Activated CD8-positive, alpha-beta memory T cell treated with anti-CD3 and anti-CD28 coated beads, Interleukin-2, amount 10 ng/mL, durations not matched to agents 7 days and 5 days (primary cell): ENCODE results near the gene SIGLEC1. TPM values are rescaled to one million over a fixed set of nuclear protein-coding genes. Genes with fewer than 3 reads are reported as not detected.

Source experiments
- ATAC-seq: fragments of 150-1000 bp; cut with Tn5 transposase; one replicate; pipeline ENCODE4 v1.10.0; 2021; ENCODE audit warnings: moderate library complexity
- CTCF ChIA-PET: fragments of 350-600 bp; sonication (Branson Sonifier 250); formaldehyde crosslinking; loops from one replicate; lab custom pipeline; 2021; ENCODE audit warnings: antibody characterized with exemption; lab: Charles Lee
- DNase-seq: peaks from one replicate; pipeline ENCODE4 v3.0.0-alpha.2; 2020
- H3K27ac Mint-ChIP-seq: one replicate; pipeline ENCODE4 v1.8.0; 2021; ENCODE audit warnings: mild to moderate bottlenecking, mixed read lengths
- H3K27me3 Mint-ChIP-seq: one replicate; pipeline ENCODE4 v1.8.0; 2021; ENCODE audit warnings: mixed read lengths
- H3K36me3 Mint-ChIP-seq: one replicate; pipeline ENCODE4 v1.8.0; 2021; ENCODE audit warnings: mild to moderate bottlenecking, mixed read lengths
- H3K4me1 Mint-ChIP-seq: one replicate; pipeline ENCODE4 v1.8.0; 2021; ENCODE audit warnings: mixed read lengths
- H3K4me3 Mint-ChIP-seq: one replicate; pipeline ENCODE4 v1.8.0; 2021; ENCODE audit warnings: mild to moderate bottlenecking, moderate library complexity, mixed read lengths
- H3K9me3 Mint-ChIP-seq: one replicate; pipeline ENCODE4 v1.8.0; 2022; ENCODE audit warnings: low read depth, mixed read lengths
- total RNA-seq, 2 experiments: library from RNA; stranded (reverse); gene quantifications; one replicate each; pipeline ENCODE4 v1.2.3, GENCODE V29; 2021

SIGLEC1 gene
- total RNA-seq, 2 experiments from 2014 or later = not detected

DNA sequence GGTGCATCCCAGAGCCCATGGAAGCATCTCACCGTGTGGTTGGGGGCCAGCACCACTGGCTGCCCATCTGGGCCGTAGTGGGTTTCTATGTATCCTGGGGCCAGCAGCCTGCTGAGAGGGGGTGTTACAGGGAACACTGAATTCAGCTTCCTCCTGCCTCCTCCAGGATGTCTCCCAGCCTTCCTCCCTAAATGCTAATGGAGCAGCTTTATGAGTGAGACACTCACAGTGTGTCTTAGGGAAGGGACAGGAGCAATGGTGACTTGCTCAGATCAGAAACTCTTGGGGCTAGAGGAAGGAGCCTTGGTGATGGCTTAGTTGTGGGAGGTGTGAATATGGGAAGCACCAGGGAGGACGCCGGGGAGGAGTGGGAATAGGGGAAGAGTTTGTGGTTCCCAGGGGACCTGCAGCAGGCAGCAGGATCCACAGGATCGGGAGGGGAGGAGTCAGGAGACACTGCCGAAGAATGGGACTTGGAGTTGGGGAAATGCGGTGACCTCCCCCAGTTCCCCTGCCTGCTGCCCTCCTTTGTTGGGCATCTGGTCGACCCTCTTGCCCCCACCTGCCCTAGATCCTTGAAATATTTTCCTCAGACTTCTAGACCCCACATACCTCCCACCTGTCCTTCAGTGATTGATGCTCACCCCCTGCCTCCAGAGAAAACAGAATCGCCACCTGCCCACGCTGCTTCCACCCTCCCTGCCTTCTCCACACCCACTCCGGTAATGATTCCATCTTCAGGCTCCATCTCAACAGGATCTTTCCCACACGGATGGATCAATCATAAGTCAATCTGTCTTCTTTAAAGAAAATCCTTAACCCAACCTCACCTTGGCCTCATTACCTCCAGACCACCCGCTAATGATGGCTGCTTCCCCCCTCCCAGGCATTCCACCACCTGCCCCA lies 37.2 kb downstream of the SIGLEC1 start:
- Mint-ChIP-seq H3K4me3 (no peak overlapping the region), H3K27ac (no peak overlapping the region), H3K4me1 (peaks cover 11% of the 10 kb centered on the region), H3K36me3 (no peaks in the 10 kb centered on the region), H3K9me3 (no peaks in the 10 kb centered on the region), H3K27me3 (peaks cover 71% of the 10 kb centered on the region)
- DNase-seq = no peak
- ATAC-seq = no peak
- CTCF ChIA-PET = interaction anchor here (0.7 to 9.8 kb wide), 13 partner anchors 9 to 111 kb away, joined by 3 to 122 read pairs (median 10); partner anchors contain the start of gene ADISSP

DNA sequence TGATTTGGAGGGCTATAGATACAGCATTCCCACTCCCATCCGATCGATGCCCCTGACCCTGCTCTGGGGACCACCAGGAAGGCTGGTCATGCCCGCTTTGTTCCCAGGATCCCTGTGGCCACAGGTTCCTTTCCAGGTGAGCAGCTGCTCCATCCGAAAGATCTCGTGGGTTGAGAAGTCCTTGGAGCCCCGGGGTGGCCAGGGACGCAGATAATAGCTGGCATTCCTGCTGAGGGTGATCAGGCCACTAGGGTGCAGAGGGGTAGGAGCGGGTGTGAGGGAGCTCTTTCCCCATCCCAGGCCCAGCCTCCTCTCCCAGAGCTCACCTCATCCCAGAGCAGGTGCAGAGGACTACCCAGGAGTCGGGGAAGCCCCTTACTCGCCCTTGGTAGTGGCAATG lies 38.0 kb downstream of the SIGLEC1 start:
- Mint-ChIP-seq H3K4me3 (no peak overlapping the region), H3K4me1 (peaks cover 11% of the 10 kb centered on the region), H3K27ac (no peak overlapping the region), H3K27me3 (peaks cover 74% of the 10 kb centered on the region), H3K36me3 (no peaks in the 10 kb centered on the region), H3K9me3 (no peaks in the 10 kb centered on the region)
- CTCF ChIA-PET = interaction anchor here (0.7 to 9.8 kb wide), 7 partner anchors 9 to 93 kb away, joined by 3 to 122 read pairs (median 3); partner anchors contain the start of genes ADISSP and SIGLEC1
- no peak for ATAC-seq
- DNase-seq = no peak

DNA sequence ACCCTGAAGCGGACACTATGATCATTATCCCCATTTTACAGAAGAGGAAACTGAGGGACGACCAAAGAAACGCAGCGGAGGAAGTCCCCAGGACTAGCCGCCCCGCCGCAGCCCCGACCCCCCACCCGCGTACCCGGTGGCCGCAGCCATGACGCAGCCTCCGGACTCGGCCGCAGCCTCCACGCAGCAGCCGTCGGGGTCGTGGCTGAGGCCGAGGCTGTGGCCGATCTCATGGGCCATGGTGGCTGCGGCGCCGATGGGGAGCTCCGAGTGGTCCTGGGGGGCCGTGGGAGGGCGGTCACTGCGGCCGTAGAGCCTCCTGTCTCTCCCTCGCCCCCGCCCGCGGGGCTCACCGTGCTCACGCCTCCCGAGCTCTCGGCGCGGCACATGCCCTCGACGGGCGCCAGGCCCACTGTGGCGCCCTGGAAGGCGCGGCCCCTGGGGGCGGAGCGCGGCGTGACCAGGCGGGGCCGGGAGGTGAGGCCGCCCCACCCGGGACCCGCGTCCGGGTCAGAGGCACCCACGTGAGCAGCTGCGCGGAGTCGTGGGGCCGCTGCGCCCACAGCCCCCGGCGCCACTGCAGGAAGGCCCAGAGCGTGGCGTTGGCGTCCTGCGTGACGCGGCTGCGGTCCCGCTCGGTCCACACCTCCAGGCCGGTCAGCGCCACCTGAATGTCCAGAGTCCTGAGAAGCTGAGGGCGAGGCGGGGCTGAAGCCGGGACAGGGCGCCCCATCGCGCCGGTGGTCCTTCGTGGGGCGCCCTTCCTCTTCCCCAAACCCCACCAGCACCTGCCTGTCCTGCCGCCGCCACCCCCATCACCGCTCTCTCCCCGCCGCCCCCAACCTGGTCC lies 39.0 kb downstream of the SIGLEC1 start:
- H3K4me3 Mint-ChIP-seq = no peak overlapping the region
- peaks cover 11% of the 10 kb centered on the region for H3K4me1 Mint-ChIP-seq
- ATAC-seq (no peak), DNase-seq (no peak)
- H3K27me3 Mint-ChIP-seq = peaks cover 76% of the 10 kb centered on the region
- CTCF ChIA-PET = interaction anchor here (0.8 to 9.8 kb wide), 7 partner anchors 8 to 203 kb away, joined by 3 to 122 read pairs (median 3); partner anchors contain the start of genes ADAM33 and SIGLEC1
- no peaks in the 10 kb centered on the region for H3K36me3 Mint-ChIP-seq
- no peak overlapping the region for H3K27ac Mint-ChIP-seq
- no peaks in the 10 kb centered on the region for H3K9me3 Mint-ChIP-seq

DNA sequence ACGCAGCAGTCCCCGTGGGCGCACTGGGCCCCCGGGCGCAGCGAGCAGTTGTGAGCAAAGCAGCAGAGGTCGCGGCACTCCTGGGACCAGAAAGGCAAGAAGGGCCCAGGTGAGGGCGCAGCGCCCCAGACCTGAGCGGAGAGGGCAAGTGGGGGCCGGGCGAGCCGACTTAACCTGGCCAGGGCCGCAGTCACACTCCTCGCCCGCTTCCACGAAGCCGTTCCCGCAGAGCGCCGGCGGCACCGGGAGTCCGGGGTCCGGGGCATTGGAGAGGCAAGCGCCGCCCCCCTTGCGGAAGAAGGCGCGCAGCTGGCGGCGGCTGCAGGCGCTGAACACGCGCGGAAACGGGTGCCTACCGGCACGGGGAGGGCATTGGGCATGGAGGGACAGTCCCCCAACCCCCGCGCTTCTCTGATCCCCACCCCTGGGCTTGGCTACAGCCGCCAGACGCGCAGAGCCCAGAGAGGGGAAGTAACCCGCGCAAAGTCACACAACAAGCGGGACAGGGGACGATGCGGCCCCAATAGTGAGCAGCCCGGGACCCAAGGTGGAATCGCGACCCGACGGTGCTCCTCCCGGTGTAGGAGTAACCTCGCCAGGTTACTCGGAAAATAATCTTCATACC lies 39.7 kb downstream of the SIGLEC1 start:
- Mint-ChIP-seq H3K36me3 (no peaks in the 10 kb centered on the region), H3K4me3 (no peak overlapping the region), H3K27ac (no peak overlapping the region), H3K9me3 (no peaks in the 10 kb centered on the region), H3K27me3 (peaks cover 79% of the 10 kb centered on the region), H3K4me1 (peaks cover 11% of the 10 kb centered on the region)
- DNase-seq (no peak), ATAC-seq (peak; percentile 32)
- CTCF ChIA-PET = interaction anchor here (1.0 to 9.8 kb wide), 4 partner anchors 9 to 109 kb away, joined by 3 to 122 read pairs (median 6); partner anchors contain the start of gene ADAM33

DNA sequence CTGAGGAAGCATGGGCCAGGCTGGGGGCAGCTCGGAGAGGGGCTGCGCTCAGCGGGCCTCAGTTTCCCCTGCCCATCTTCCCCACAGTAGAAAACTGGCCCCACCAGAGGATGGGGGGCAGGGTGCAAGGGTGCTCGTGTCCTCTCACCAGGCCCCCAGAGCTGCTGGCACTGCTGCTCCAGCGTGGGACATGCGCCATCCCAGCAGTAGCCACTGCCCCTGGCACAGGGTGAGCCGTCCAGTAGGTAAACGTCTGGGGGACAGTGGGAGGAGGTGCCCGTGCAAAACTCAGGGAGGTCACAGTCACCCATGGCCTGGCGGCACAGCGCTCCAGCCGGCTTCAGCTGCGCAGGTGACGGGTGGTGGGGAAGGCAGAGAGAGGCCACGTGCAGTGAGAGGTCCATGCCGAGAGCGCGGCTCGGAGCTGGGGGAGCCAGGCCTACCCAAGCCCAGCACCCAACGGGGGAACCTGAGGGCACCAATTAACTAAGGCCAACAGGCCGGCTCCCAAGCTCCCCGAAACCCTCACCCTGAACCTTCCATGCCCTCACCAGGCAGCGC lies 40.3 kb downstream of the SIGLEC1 start:
- Mint-ChIP-seq H3K36me3 (no peaks in the 10 kb centered on the region), H3K4me3 (no peak overlapping the region), H3K9me3 (no peaks in the 10 kb centered on the region), H3K4me1 (peaks cover 13% of the 10 kb centered on the region), H3K27me3 (peaks cover 82% of the 10 kb centered on the region), H3K27ac (no peak overlapping the region)
- ATAC-seq (peak; percentile 3), DNase-seq (no peak)
- CTCF ChIA-PET = interaction anchor here (1.0 to 1.7 kb wide), 4 partner anchors 10 to 109 kb away, joined by 3 to 9 read pairs (median 3); partner anchors contain the start of gene ADAM33

DNA sequence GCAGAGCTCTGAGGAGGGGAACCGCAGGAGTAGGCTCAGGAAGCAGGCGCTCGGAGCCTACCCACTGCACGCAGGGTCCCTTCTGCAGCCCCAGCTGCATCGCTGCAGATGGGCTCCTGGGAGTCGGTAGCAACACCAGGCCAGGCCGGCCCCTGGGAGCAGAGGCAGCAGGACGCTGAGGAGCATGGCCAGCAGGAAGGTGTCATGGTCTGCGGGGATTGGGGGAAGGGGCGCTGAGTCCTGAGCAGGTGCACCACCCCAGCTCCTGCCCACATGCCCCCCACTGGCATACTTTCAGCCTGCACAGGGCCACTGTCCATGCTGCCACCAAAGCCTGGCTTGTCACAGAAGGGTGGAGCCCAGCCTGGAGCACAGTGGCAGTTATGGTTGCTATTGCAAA lies 41.5 kb downstream of the SIGLEC1 start:
- DNase-seq (no peak), ATAC-seq (no peak)
- Mint-ChIP-seq H3K27me3 (peaks cover 82% of the 10 kb centered on the region), H3K36me3 (no peaks in the 10 kb centered on the region), H3K4me1 (peaks cover 21% of the 10 kb centered on the region), H3K9me3 (no peaks in the 10 kb centered on the region), H3K27ac (no peak overlapping the region), H3K4me3 (no peak overlapping the region)
- CTCF ChIA-PET = interaction anchor here (0.9 to 4.2 kb wide), 4 partner anchors 12 to 510 kb away, joined by 3 to 20 read pairs (median 3); no protein-coding TSS in a partner anchor

DNA sequence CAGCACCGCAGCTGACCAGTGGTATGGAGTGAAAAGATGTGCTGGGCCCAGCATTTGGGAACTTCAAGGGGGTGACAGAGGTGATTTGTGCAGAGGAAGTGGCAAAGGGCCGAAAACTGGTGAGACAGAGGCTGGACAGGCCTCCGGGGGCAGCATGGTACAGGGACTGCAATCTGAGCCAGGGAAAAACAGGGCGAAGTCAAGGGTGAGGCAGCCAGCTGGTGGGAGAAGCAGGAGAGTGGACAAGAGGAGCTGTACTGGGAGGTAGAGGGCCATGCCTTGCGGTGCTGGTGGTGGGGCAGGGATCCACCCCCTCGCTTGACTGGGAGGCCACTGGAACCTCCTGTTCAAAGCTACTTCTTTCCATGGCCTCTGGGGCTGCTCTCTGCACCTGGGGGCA lies 41.9 kb downstream of the SIGLEC1 start:
- no peak for DNase-seq
- Mint-ChIP-seq H3K36me3 (no peaks in the 10 kb centered on the region), H3K4me1 (peaks cover 25% of the 10 kb centered on the region), H3K9me3 (no peaks in the 10 kb centered on the region), H3K4me3 (no peak overlapping the region), H3K27ac (no peak overlapping the region), H3K27me3 (peaks cover 81% of the 10 kb centered on the region)
- CTCF ChIA-PET = interaction anchor here (0.9 to 4.2 kb wide), 3 partner anchors 16 to 510 kb away, joined by 3 to 20 read pairs (median 3); no protein-coding TSS in a partner anchor
- ATAC-seq = no peak

DNA sequence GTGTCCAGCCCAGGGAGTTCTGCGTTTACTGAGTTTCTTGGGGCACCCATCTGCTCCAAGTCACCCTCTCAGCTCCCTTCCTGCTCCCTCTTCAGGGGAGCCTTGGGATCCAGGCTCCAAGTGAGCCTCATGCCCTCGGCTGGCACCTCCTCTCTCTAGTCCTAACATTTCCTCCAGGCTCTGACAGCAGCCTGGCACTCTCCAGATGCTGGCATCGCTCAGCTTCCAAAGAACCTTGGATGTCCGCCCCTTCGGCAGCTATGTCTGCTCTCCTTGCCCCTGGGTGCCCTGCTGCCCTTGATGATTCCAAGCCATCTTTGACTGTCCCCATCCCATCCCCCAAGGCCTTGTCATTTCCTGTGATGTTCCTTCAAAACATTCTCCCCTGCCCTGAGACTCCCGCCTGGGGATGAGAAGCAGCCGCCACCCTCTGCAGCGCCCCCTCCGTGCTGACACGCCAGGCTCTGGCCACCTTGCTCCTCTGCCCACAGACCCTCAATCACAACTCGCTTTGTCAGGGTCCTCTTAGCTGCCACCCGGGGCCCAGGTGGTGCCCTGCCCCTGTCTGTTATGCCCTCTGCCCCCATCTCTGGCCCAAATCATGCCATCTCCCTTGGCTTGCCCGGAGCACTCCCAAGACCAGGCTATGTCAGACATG lies 42.6 kb downstream of the SIGLEC1 start:
- H3K27me3 Mint-ChIP-seq = peaks cover 78% of the 10 kb centered on the region
- H3K36me3 Mint-ChIP-seq = no peaks in the 10 kb centered on the region
- ATAC-seq (no peak), DNase-seq (no peak)
- H3K4me1 Mint-ChIP-seq = peaks cover 32% of the 10 kb centered on the region
- CTCF ChIA-PET = interaction anchor here (0.8 to 4.2 kb wide), 4 partner anchors 12 to 509 kb away, joined by 3 to 20 read pairs (median 3); no protein-coding TSS in a partner anchor
- no peaks in the 10 kb centered on the region for H3K9me3 Mint-ChIP-seq
- no peak overlapping the region for H3K27ac Mint-ChIP-seq
- H3K4me3 Mint-ChIP-seq = no peak overlapping the region

DNA sequence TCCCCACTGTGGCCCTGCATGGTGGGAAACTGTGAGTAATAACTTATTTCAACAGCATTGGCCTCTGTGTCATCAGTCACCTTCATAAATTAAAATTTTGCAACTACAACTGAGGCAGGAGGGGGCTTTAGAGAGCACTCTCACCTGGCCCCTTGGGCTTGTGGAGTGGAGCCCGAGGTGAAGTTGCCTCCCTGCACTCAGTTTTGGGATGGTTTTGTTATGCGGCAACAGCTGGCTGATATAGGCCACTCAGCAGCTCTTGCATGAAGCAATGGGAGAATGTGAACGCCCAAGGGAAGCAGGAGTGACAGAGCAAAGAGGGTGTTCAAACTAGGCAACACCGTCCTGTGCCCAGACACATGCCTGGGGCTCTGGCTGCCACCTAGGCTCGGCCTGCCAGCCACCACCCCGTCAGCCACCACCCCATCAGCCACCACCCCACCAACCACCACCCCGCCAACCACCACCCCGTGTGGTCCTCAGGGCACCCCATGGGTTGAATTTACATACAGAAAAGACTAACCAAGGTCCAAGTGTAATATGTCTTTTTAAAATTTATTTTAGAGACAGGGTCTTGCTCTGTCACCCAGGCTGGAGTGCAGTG lies 44.9 kb downstream of the SIGLEC1 start:
- Mint-ChIP-seq H3K27ac (no peak overlapping the region), H3K4me3 (no peak overlapping the region), H3K36me3 (no peaks in the 10 kb centered on the region), H3K27me3 (peaks cover 84% of the 10 kb centered on the region), H3K9me3 (no peaks in the 10 kb centered on the region), H3K4me1 (peaks cover 33% of the 10 kb centered on the region)
- CTCF ChIA-PET = interaction anchor here (1.1 to 5.7 kb wide), 4 partner anchors 9 to 100 kb away, joined by 4 to 47 read pairs (median 14); partner anchors contain the start of gene ADISSP
- ATAC-seq (no peak), DNase-seq (no peak)

DNA sequence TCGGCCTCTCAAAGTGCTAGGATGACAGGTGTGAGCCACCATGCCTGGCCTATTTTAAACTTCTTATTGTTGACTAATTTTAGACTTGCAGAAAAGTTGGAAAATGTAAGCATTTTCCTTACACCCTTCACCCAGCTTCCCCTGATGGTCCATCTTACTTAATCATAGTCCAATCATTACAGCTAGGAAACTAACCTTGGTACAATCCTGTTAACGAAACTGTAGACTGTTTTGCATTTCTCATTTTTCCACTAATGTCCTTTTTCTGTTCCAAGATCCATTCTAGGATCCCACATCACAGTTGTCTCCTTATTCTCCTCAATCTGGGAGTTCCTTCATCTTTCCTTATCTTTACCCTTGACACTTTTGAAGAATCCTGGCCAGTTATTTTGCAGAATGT lies 48.5 kb downstream of the SIGLEC1 start:
- H3K27me3 Mint-ChIP-seq = peaks cover 77% of the 10 kb centered on the region
- peaks cover 48% of the 10 kb centered on the region for H3K4me1 Mint-ChIP-seq
- no peaks in the 10 kb centered on the region for H3K9me3 Mint-ChIP-seq
- H3K27ac Mint-ChIP-seq = no peak overlapping the region
- DNase-seq = no peak
- CTCF ChIA-PET = interaction anchor here (5.7 kb wide), 1 partner anchor 13 kb away, joined by 47 read pairs; no protein-coding TSS in a partner anchor
- no peak overlapping the region for H3K4me3 Mint-ChIP-seq
- H3K36me3 Mint-ChIP-seq = no peaks in the 10 kb centered on the region
- no peak for ATAC-seq

DNA sequence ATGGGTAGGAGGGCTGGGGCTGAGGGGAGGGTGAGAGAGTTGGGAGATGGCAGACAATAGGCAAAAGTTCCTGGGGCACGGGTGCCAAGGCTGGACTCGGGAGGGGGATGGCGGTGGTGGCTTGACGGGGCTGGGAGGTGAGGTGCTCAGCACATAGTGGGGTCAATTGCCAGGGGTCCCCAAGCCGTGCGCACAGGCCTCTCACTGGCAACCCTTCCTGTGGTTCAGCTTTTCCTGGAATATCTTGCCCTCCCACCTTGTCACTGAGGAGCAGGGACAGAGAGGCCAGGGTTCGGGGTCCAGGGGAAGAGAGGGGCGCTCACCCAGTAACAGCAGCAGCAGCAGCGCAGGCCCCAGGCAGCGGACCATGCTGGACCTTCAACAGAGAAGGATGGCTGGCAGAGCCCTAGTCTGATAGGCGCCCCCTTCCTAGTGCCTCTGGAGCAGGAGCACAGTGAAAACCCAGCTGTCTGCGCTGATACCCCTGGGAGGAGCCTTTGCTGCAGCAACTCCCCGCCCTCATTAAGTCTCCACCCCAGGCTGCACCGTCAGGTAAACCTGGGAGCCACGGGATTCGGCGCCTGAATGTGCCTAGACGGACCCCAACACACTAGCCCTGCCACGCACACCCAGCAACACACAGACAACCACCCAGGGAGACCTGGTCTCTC lies 49.2 kb downstream of the SIGLEC1 start, which contains the start of gene GFRA4:
Gene GFRA4, minus strand, starts transcription at position 369 of the 671 bp plus-strand sequence. Its CDS starts 0 bp downstream, at position 369.
- Mint-ChIP-seq H3K27ac (no peak within 1 kb of the TSS), H3K9me3 (no peaks in the 10 kb centered on the region), H3K4me1 (peaks cover 52% of the 10 kb centered on the region), H3K27me3 (peaks cover 71% of the 10 kb centered on the region), H3K4me3 (no peak within 1 kb of the TSS), H3K36me3 (no peaks in the 10 kb centered on the region)
- ATAC-seq (no peak), DNase-seq (no peak)
- CTCF ChIA-PET = interaction anchor here (1.2 to 5.7 kb wide), 3 partner anchors 13 to 48 kb away, joined by 3 to 47 read pairs (median 5); no protein-coding TSS in a partner anchor
